Aorta (tissue), 5 donors: ENCODE measurements around the gene ADAMTS19. TPM values are rescaled to one million over a fixed set of nuclear protein-coding genes. Genes with fewer than 3 reads are reported as not detected.

ENCODE experiments used
- ATAC-seq: fragments of 200-7000 bp; cut with Tn5 transposase; one replicate; pipeline ENCODE4 v1.9.1; 2022; ENCODE audit warnings: moderate library complexity; ENCODE audit not compliant: low FRiP score
- DNase-seq, 2 donors: peaks; one replicate each; pipeline ENCODE4 v3.0.0-alpha.2; 2020
- H3K27ac ChIP-seq, 2 donors: one replicate each; pipeline ENCODE4 v1.5.1; 2013; ENCODE audit warnings: low read length in 2 of 2, mild to moderate bottlenecking in 2 of 2, moderate library complexity in 2 of 2, control low read depth in 1 of 2, inconsistent platforms in 1 of 2, low read depth in 1 of 2
- H3K27me3 ChIP-seq, 2 donors: one replicate each; pipeline ENCODE4 v1.6.1; 2013; ENCODE audit warnings: control low read depth in 1 of 2, low read length in 1 of 2, mild to moderate bottlenecking in 1 of 2, moderate library complexity in 1 of 2; ENCODE audit not compliant: insufficient read depth in 2 of 2, control insufficient read depth in 1 of 2
- H3K36me3 ChIP-seq, 2 donors: one replicate each; pipeline ENCODE4 v1.6.1; 2013; ENCODE audit warnings: control low read depth in 1 of 2, low read length in 1 of 2, mild to moderate bottlenecking in 1 of 2; ENCODE audit not compliant: insufficient read depth in 2 of 2, control insufficient read depth in 1 of 2
- H3K4me1 ChIP-seq, 2 donors: one replicate each; pipeline ENCODE4 v1.6.1; 2013; ENCODE audit warnings: low read length in 2 of 2, control low read depth in 1 of 2, mild to moderate bottlenecking in 1 of 2, moderate library complexity in 1 of 2; ENCODE audit not compliant: insufficient read depth in 2 of 2, control insufficient read depth in 1 of 2
- H3K4me3 ChIP-seq, 2 donors: one replicate each; pipeline ENCODE4 v1.5.1; 2013; ENCODE audit warnings: low read length in 2 of 2, control low read depth in 1 of 2, mild to moderate bottlenecking in 1 of 2
- H3K9me3 ChIP-seq: one replicate; pipeline ENCODE4 v1.6.1; 2013; ENCODE audit warnings: mild to moderate bottlenecking, low read length; ENCODE audit not compliant: control insufficient read depth
- WGBS, 2 donors: extraction: QIAGEN DNeasy Blood & Tissue Kit; methylation state at CpG; one replicate each; pipeline ENCODE4 v1.1.7; 2013; 5-methylcytosine and 5-hydroxymethylcytosine counted together
- intact Hi-C, 2 donors: fragments of 100-400 bp; cut with DNase I; formaldehyde crosslinking; loops; one replicate each; pipeline versions ENCODE4 v1.14.2 to v1.15.0; 2022
- polyA plus RNA-seq, 2 donors: library from polyadenylated mRNA; stranded (reverse); fragments of 200-250 nt; gene quantifications; one replicate each; pipeline ENCODE4 v1.2.3, GENCODE V29; 2013
- total RNA-seq, 2 donors: library from RNA; stranded (reverse); fragmentation: NEBNext Ultra II Directional; extraction: Animal tissue kit (Norgen Biotek cat#: 25700); gene quantifications; one replicate each; pipeline ENCODE4 v1.2.1, GENCODE V29; 2021
- donor health status: healthy with polysubstance abuse.
- donor health status: Bipolar disorder and iron deficiency.
- donor health status: DM: no; HTN: no; CAD: no.
- donor health status: DM: no; HTN: no; CAD: no.
- donor health status: DM: yes; HTN: yes; CAD: no.

Gene ADAMTS19
- total and polyA plus RNA-seq, 4 donors = 0.25 to 0.79 (median 0.36) TPM

- no peaks in the 10 kb centered on the region for H3K9me3 ChIP-seq
- no peak overlapping the region for H3K27ac ChIP-seq
- DNase-seq = no peak
- H3K36me3 ChIP-seq = no peaks in the 10 kb centered on the region
- H3K4me1 ChIP-seq = no peaks in the 10 kb centered on the region
- no peak for ATAC-seq
- WGBS, 2 donors = 84% methylated on average over 2 of the region's 2 CpGs
- no peak overlapping the region for H3K4me3 ChIP-seq
- intact Hi-C loops = no loop called here
- no peaks in the 10 kb centered on the region for H3K27me3 ChIP-seq
These were observed 133.4 kb downstream of the ADAMTS19 start for GRCh38 chr5:129593525-129593924.

DNA sequence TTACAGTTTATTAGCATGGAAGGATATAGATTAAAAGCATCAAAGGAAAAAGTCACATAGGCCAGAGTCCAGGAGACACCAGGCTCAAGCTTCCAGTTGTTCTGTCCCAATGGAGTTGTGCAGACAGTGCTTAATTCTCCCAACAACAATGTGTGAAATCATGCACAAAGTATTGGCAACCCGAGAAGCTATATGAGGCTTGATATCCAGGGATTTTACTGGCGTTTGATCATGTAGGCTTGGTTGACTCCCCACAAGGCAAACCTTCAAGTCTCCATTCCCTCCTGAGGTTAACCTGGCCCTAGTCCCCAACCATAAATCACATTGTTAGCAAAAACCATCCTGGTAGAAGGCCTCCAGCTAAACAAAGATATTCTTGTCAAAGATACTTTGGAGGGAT, 141.5 kb downstream of the ADAMTS19 start:
- ATAC-seq (no peak), DNase-seq (no peak)
- 75 to 89% methylated on average over 2 of the region's 2 CpGs for WGBS, 2 donors
- Histone ChIP-seq H3K4me3 (no peak overlapping the region), H3K27ac (no peak overlapping the region), H3K36me3 (no peaks in the 10 kb centered on the region), H3K4me1 (no peaks in the 10 kb centered on the region), H3K9me3 (no peaks in the 10 kb centered on the region), H3K27me3 (no peaks in the 10 kb centered on the region)
- intact Hi-C loops = no loop called here

GRCh38 chr5:129608350-129608749, 148.3 kb downstream of the ADAMTS19 start:
- no peak for ATAC-seq
- WGBS, 2 donors = 95 to 96% methylated on average over 1 of the region's 1 CpG
- no peak overlapping the region for H3K27ac ChIP-seq
- H3K4me3 ChIP-seq = no peak overlapping the region
- no peaks in the 10 kb centered on the region for H3K9me3 ChIP-seq
- DNase-seq = no peak
- no peaks in the 10 kb centered on the region for H3K27me3 ChIP-seq
- intact Hi-C loops = no loop called here
- no peaks in the 10 kb centered on the region for H3K36me3 ChIP-seq
- no peaks in the 10 kb centered on the region for H3K4me1 ChIP-seq

DNA sequence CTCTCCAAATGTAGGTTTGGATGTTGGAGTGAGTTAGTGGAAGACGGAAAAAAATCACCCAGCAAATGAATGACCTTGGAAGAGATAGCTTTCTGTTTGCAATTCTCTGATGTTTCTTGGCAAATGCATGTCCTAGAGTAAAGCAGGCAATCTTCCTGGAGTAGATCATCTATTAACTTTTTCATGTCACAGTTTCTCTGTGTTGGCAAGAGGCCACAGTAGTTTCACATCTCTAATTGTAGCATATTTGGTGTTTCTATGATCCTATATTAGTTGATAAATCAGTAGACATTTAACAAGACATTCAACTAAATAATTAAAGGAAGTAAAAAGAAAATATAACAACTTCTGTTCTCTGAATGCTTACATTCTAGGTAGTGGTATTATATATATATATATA, 149.6 kb downstream of the ADAMTS19 start:
- ATAC-seq (no peak), DNase-seq (no peak)
- H3K4me1 ChIP-seq = no peaks in the 10 kb centered on the region
- intact Hi-C loops = no loop called here
- WGBS, 2 donors = 93 to 99% methylated on average over 1 of the region's 1 CpG
- H3K9me3 ChIP-seq = no peaks in the 10 kb centered on the region
- no peak overlapping the region for H3K27ac ChIP-seq
- H3K4me3 ChIP-seq = no peak overlapping the region
- no peaks in the 10 kb centered on the region for H3K27me3 ChIP-seq
- H3K36me3 ChIP-seq = no peaks in the 10 kb centered on the region

DNA sequence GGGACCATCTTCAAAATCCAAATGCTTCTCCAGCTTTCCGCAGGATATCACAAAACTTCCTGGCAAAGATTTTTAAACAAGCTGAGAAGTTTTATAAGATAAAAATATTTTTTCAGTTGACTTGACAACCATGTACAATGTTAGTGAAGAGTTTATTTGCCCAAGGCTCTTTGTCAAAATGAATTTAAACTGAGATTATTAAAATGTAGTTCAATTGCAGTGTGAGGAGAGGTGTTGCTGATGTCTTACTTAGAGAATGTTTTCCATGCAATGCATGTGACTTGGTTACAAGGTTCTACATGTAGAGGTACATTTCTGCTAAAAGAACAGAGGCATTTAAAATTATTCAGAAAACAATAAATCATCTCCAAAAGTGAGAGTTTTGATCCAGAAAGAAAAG, 156.4 kb downstream of the ADAMTS19 start:
- H3K9me3 ChIP-seq = no peaks in the 10 kb centered on the region
- intact Hi-C loops = no loop called here
- H3K27me3 ChIP-seq = no peaks in the 10 kb centered on the region
- 48% methylated on average over 1 of the region's 1 CpG for WGBS, 2 donors
- no peak for DNase-seq
- H3K27ac ChIP-seq = no peak overlapping the region
- no peak overlapping the region for H3K4me3 ChIP-seq
- H3K36me3 ChIP-seq = no peaks in the 10 kb centered on the region
- no peaks in the 10 kb centered on the region for H3K4me1 ChIP-seq
- no peak for ATAC-seq

DNA sequence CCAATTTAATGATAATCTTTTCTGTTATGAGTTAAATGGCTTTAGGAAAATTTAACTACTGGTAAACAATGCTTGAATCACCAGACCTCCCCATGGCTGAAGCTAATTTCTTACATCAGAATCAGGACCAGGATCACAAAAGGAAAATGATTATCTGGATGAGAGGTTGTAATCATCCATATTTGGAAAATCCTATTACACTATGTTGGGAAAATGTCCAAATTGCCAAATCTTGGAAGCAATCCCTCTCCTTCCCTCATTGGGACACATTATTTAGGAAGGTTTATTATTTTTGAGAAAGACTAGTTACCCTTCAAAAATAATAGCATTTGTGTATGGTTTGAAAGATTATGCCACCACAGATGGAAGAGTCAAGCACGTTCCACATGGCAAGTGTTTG, 157.1 kb downstream of the ADAMTS19 start:
- DNase-seq (no peak), ATAC-seq (no peak)
- H3K27me3 ChIP-seq = no peaks in the 10 kb centered on the region
- intact Hi-C loops = no loop called here
- H3K27ac ChIP-seq = no peak overlapping the region
- WGBS, 2 donors = 73 to 79% methylated on average over 1 of the region's 1 CpG
- H3K4me1 ChIP-seq = no peaks in the 10 kb centered on the region
- H3K36me3 ChIP-seq = no peaks in the 10 kb centered on the region
- no peaks in the 10 kb centered on the region for H3K9me3 ChIP-seq
- no peak overlapping the region for H3K4me3 ChIP-seq

DNA sequence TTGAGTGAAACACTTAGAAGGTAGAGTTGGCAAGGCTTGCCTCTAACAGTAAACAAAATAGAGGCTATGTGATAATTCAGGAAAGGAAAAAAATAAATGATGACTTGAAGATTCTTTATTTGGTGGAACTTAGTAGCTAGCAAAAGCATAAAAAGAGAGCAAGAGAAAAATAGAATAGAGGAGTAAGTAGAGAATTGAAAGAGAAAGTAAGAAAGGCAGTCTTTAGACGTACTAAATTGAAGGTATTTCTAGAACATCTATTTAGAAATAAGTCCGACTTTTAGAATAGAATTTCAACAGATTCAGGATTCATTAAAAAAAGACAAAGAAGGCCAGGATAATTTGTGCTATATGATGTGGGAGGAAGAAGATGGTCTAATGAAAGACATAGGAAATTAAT, 159.7 kb downstream of the ADAMTS19 start:
- Histone ChIP-seq H3K4me3 (no peak overlapping the region), H3K4me1 (no peaks in the 10 kb centered on the region), H3K27me3 (no peaks in the 10 kb centered on the region), H3K9me3 (no peaks in the 10 kb centered on the region), H3K27ac (no peak overlapping the region), H3K36me3 (no peaks in the 10 kb centered on the region)
- 79 to 88% methylated on average over 2 of the region's 2 CpGs for WGBS, 2 donors
- DNase-seq = no peak
- intact Hi-C loops = no loop called here
- no peak for ATAC-seq

GRCh38 chr5:129622531-129622930, 162.4 kb downstream of the ADAMTS19 start:
- WGBS, 2 donors = 71 to 86% methylated on average over 1 of the region's 1 CpG
- Histone ChIP-seq H3K36me3 (no peaks in the 10 kb centered on the region), H3K27ac (no peak overlapping the region), H3K27me3 (no peaks in the 10 kb centered on the region), H3K9me3 (no peaks in the 10 kb centered on the region), H3K4me1 (no peaks in the 10 kb centered on the region), H3K4me3 (no peak overlapping the region)
- ATAC-seq (no peak), DNase-seq (no peak)
- intact Hi-C loops = no loop called here

- intact Hi-C loops = no loop called here
- 15 to 33% methylated on average over 1 of the region's 1 CpG for WGBS, 2 donors
- H3K36me3 ChIP-seq = no peaks in the 10 kb centered on the region
- H3K27ac ChIP-seq = no peak overlapping the region
- no peaks in the 10 kb centered on the region for H3K9me3 ChIP-seq
- no peaks in the 10 kb centered on the region for H3K27me3 ChIP-seq
- ATAC-seq (no peak), DNase-seq (no peak)
- no peak overlapping the region for H3K4me3 ChIP-seq
- no peaks in the 10 kb centered on the region for H3K4me1 ChIP-seq
These were observed 169.5 kb downstream of the ADAMTS19 start for GRCh38 chr5:129629575-129629974.
